ENCODE measurements around the gene CGB8.
A peak's percentile ranks its signal among the peaks of the same experiment; 100 is the strongest.
"Not testable (repeated sequence)": the region's sequence is repeated elsewhere in the genome, so short reads cannot be mapped to it uniquely, and the experiment has no call there.

CGB8 gene

GRCh38 chr19:49020931-49021895, 27.7 kb downstream of the CGB8 start:
- ATAC-seq (ENCODE audit: low read depth) (no peak), DNase-seq (ENCODE audit: low spot score) (no peak)
- Histone ChIP-seq H3K27me3 (ENCODE audit: insufficient read depth, poor library complexity, severe bottlenecking) (no peaks in the 10 kb centered on the region), H3K36me3 (ENCODE audit: low read depth) (no peaks in the 10 kb centered on the region), H3K4me1 (ENCODE audit: insufficient read depth, poor library complexity, severe bottlenecking) (no peaks in the 10 kb centered on the region), H3K9me3 (ENCODE audit: severe bottlenecking) (no peaks in the 10 kb centered on the region), H3K27ac (ENCODE audit: poor library complexity, severe bottlenecking) (no peak overlapping the region), H3K4me3 (ENCODE audit: severe bottlenecking) (no peak overlapping the region)
- TF ChIP-seq, protein P1, sequence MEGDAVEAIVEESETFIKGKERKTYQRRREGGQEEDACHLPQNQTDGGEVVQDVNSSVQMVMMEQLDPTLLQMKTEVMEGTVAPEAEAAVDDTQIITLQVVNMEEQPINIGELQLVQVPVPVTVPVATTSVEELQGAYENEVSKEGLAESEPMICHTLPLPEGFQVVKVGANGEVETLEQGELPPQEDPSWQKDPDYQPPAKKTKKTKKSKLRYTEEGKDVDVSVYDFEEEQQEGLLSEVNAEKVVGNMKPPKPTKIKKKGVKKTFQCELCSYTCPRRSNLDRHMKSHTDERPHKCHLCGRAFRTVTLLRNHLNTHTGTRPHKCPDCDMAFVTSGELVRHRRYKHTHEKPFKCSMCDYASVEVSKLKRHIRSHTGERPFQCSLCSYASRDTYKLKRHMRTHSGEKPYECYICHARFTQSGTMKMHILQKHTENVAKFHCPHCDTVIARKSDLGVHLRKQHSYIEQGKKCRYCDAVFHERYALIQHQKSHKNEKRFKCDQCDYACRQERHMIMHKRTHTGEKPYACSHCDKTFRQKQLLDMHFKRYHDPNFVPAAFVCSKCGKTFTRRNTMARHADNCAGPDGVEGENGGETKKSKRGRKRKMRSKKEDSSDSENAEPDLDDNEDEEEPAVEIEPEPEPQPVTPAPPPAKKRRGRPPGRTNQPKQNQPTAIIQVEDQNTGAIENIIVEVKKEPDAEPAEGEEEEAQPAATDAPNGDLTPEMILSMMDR (IDR thresholded peaks at IDR 0.05; ENCODE audit: poor library complexity, severe bottlenecking): no peak

DNA sequence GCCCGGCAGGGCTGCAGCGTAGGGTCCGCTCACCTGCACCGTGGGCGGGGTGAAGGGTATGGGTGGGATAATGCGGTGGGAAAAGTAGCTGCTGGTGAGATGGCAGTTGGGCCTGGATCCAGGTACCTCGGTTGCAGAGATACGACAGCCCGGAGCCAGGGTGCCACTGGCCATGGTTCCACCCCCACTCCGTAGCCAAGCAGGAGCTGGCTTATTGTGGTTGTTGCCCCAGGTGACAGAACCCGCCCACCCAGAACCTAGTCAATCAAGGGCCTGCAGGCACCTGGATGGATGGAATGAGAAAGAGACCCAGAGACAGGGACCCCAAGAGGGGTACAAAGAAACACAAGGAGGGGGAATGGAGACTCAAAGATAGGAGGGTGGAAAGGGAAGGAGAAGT, 28.6 kb downstream of the CGB8 start:
- Histone ChIP-seq H3K27me3 (ENCODE audit: insufficient read depth, poor library complexity, severe bottlenecking) (no peaks in the 10 kb centered on the region), H3K4me1 (ENCODE audit: insufficient read depth, poor library complexity, severe bottlenecking) (no peaks in the 10 kb centered on the region), H3K27ac (ENCODE audit: poor library complexity, severe bottlenecking) (no peak overlapping the region), H3K4me3 (ENCODE audit: severe bottlenecking) (no peak overlapping the region), H3K9me3 (ENCODE audit: severe bottlenecking) (no peaks in the 10 kb centered on the region), H3K36me3 (ENCODE audit: low read depth) (no peaks in the 10 kb centered on the region)
- DNase-seq (ENCODE audit: low spot score): no peak
- TF ChIP-seq, protein P1 (IDR thresholded peaks at IDR 0.05; ENCODE audit: poor library complexity, severe bottlenecking): no peak
- ATAC-seq (ENCODE audit: low read depth): no peak

DNA sequence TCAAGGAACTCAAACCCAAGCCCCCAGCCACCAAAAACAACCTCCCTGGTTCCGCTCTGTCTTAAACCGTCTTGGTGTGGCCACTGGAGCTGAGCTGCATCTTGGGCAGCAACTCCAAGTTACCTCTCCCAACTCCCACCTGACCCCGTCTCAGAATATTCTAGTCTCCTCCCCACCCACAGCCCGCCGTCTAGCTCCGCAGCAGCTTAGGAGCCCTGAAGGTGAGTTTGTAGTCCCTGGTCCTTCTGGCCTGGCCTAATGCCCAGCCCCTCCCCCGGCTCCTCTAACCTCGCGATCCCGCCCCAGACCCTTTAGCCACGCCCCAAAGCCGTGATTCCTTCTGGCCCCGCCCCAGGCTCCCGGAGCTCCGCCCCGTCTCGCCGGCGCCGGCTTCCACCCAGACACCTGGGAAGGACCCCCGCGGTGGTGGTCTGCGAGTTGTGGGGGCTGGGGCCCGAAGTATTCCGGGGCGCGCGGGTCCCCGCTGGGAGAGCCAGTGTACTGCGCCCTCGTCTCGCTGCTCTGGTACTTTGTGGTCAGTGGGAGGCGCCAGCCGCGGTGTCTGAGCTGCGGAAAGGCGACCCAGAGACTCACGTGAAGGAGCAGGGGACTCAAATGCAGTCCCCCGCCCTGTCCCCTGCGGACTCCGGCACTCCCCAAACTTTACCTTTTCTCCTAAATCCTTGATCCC, 29.5 kb downstream of the CGB8 start:
- Histone ChIP-seq H3K9me3 (ENCODE audit: severe bottlenecking) (no peaks in the 10 kb centered on the region), H3K36me3 (ENCODE audit: low read depth) (peaks cover 7% of the 10 kb centered on the region), H3K27ac (ENCODE audit: poor library complexity, severe bottlenecking) (peak overlapping the region; percentile 64), H3K4me3 (ENCODE audit: severe bottlenecking) (peak overlapping the region; percentile 41), H3K4me1 (ENCODE audit: insufficient read depth, poor library complexity, severe bottlenecking) (no peaks in the 10 kb centered on the region), H3K27me3 (ENCODE audit: insufficient read depth, poor library complexity, severe bottlenecking) (no peaks in the 10 kb centered on the region)
- ATAC-seq (ENCODE audit: low read depth): peak; percentile 63
- TF ChIP-seq, protein P1 (IDR thresholded peaks at IDR 0.05; ENCODE audit: poor library complexity, severe bottlenecking): peak; percentile 11
- DNase-seq (ENCODE audit: low spot score): peak; percentile 84

DNA sequence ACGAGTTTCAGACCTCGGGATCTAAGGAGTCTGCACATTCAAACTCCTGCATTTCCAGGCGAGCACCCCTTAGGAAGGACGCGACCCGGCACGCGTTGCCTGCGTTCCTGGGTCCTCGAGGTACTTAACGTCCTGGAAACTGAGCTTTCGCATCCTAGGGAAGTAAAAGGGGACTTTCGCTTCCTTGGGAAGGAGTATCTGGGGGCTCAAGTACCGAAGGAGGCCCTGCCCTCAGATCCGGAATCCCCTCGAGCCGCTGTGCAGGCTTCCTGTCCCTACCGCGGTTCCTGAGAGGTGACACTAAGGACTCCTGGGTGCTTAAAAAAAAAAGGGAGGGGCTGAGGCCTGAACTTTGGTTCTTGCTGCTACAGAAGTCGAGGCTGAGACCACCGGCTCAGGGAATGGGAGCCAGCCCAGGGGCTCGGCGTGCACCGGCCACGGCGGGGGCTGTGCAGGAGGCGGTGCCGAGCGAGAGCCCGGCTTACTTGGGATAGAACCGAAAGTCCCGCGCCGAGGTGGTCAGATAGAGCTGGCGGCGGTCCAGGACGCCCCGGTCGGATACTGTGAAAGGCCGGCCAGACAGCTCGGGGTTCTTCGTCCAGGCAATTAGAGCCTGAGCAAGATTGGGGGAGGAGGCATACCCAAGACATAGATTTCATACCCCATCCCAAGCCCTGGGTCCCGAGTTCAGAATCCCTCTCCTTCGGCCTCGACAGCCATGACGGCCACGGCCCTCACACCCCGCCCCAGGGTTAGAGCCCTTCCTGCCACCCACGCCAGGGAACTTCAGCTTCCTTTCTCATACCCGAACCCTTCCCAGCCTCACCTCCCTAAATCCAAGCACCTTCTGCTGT, 30.3 kb downstream of the CGB8 start:
- not testable (repeated sequence) for H3K27me3 ChIP-seq (ENCODE audit: insufficient read depth, poor library complexity, severe bottlenecking); H3K9me3 ChIP-seq (ENCODE audit: severe bottlenecking); H3K36me3 ChIP-seq (ENCODE audit: low read depth); DNase-seq (ENCODE audit: low spot score); H3K4me1 ChIP-seq (ENCODE audit: insufficient read depth, poor library complexity, severe bottlenecking)
- peak overlapping the region; percentile 64 for H3K27ac ChIP-seq (ENCODE audit: poor library complexity, severe bottlenecking)
- ATAC-seq (ENCODE audit: low read depth): peak; percentile 5; the same call in 2 of the 3 replicates
- H3K4me3 ChIP-seq (ENCODE audit: severe bottlenecking): peak overlapping the region; percentile 41

Data from RWPE2 (cell line).